DOHH2 (cell line): Measurements from ENCODE around the gene LSM14B.

Experiments
- EZH2phosphoT487 ChIP-seq: fragments of 200-600 bp; sonication (generic); IDR thresholded peaks from 2 replicates; pipeline ENCODE4 v1.6.1; 2017; ENCODE audit warnings: borderline replicate concordance, mild to moderate bottlenecking, antibody characterized with exemption, low read length, moderate library complexity, mixed read lengths
- TF ChIP-seq, protein P1 (sequence below): fragments of 200-600 bp; sonication (generic); IDR thresholded peaks from one replicate; pipeline ENCODE4 v1.5.1; 2014; ENCODE audit warnings: antibody characterized with exemption, mild to moderate bottlenecking, low read depth, low read length; ENCODE audit not compliant: poor library complexity, severe bottlenecking

DNA sequence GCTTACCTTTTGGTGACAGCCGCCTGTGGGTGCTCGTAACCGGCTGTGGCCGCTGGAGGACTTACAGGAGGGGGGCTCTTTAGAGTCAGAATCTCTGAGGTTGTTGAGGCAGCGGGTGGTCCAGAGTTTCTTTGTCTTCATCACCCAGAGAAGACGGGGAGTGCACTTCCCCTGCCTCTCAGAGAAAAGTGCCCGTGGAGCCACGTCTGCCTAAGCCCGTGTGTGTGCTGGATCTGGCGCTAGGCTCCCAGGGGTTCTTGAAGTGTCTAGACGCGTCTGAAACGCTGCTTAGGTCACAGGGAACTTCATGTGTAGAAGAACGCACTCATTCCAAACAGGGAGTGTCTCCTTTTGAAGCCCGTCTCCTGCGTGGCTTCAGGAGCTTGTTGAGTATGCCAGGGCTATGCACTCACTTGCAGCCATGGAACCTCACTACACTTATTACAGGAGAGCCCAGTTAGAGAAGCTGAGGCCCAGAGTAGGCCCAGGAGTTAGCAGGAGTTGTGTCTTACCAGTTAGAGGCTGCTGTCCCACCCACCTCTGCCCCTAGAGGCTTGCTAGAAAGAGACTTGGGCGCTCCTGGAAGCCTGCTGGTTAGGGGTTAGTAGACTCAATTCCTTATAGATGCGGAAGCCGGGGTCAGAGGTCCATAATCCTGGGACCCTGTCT, 1.3 kb downstream of the LSM14B start:
- TF ChIP-seq, protein P1, sequence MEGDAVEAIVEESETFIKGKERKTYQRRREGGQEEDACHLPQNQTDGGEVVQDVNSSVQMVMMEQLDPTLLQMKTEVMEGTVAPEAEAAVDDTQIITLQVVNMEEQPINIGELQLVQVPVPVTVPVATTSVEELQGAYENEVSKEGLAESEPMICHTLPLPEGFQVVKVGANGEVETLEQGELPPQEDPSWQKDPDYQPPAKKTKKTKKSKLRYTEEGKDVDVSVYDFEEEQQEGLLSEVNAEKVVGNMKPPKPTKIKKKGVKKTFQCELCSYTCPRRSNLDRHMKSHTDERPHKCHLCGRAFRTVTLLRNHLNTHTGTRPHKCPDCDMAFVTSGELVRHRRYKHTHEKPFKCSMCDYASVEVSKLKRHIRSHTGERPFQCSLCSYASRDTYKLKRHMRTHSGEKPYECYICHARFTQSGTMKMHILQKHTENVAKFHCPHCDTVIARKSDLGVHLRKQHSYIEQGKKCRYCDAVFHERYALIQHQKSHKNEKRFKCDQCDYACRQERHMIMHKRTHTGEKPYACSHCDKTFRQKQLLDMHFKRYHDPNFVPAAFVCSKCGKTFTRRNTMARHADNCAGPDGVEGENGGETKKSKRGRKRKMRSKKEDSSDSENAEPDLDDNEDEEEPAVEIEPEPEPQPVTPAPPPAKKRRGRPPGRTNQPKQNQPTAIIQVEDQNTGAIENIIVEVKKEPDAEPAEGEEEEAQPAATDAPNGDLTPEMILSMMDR: no peak
- TF ChIP-seq EZH2phosphoT487: no peak
